ENCODE results near the gene SLC16A6.
"Not testable (repeated sequence)": the region's sequence is repeated elsewhere in the genome, so short reads cannot be mapped to it uniquely, and the experiment has no call there.

The SLC16A6 gene

DNA sequence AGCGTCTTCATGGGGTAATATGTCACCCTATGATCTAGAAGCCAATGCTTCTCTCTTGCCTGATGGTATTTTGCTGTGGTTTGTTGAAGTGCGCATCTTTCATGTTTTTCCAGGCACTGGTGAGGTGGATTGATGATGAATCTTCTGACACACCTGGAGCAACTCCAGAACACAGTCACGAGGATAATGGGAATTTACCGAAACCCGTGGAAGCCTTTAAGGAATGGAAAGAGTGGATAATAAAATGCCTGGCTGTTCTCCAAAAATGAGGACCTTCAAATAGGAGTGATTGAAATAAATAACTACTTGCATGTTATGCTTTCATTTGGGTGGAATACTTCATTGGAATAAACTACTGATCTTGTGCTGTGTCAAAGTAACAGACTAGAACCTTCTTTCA is 34.2 kb downstream of the SLC16A6 start:
- not testable (repeated sequence) for H3K18ac ChIP-seq (ENCODE audit: low read length); H3K9ac ChIP-seq (ENCODE audit: low read depth, low read length, poor library complexity); H3K23ac ChIP-seq (ENCODE audit: low read depth, low read length, poor library complexity); H2BK5ac ChIP-seq (ENCODE audit: low read length); H2AFZ ChIP-seq (ENCODE audit: low read length); H3K4me3 ChIP-seq (ENCODE audit: low read length in 2 of 2); H3K14ac ChIP-seq (ENCODE audit: low read length); H3K4me1 ChIP-seq (ENCODE audit: control insufficient read depth in 2 of 2, insufficient read depth in 1 of 2, low read depth in 1 of 2, low read length in 2 of 2); H2BK120ac ChIP-seq (ENCODE audit: low read depth, low read length); DNase-seq (ENCODE audit: low spot score); H4K8ac ChIP-seq (ENCODE audit: low read depth, low read length); H3K9me3 ChIP-seq (replicated peaks in 1 of 2; ENCODE audit: control insufficient read depth in 2 of 2, insufficient read depth in 1 of 2, low read depth in 1 of 2, low read length in 2 of 2); H3K4me2 ChIP-seq (ENCODE audit: insufficient read depth, low read length, poor library complexity, severe bottlenecking); H3K4ac ChIP-seq (ENCODE audit: low read length); H4K91ac ChIP-seq (ENCODE audit: low read depth, low read length, poor library complexity); H3K27me3 ChIP-seq (ENCODE audit: control insufficient read depth in 3 of 3, insufficient read depth in 3 of 3, low read depth in 1 of 3, low read length in 3 of 3); H2BK15ac ChIP-seq (ENCODE audit: low read length); H2BK12ac ChIP-seq (ENCODE audit: low read length); H3K79me1 ChIP-seq (ENCODE audit: low read depth, low read length); H2AK5ac ChIP-seq (ENCODE audit: low read depth, low read length); H3K27ac ChIP-seq (replicated peaks; ENCODE audit: low read length)
- peaks cover 15 to 55% of the 10 kb centered on the region in 2 donors for H3K36me3 ChIP-seq (replicated peaks in 1 of 2; ENCODE audit: control insufficient read depth in 2 of 2, insufficient read depth in 2 of 2, low read length in 2 of 2)
- WGBS, 2 donors (ENCODE audit: extremely low coverage in 2 of 2, insufficient read length in 2 of 2, insufficient replicate concordance in 1 of 2): no CpG with 5 or more reads among the region's 5 CpGs

DNA sequence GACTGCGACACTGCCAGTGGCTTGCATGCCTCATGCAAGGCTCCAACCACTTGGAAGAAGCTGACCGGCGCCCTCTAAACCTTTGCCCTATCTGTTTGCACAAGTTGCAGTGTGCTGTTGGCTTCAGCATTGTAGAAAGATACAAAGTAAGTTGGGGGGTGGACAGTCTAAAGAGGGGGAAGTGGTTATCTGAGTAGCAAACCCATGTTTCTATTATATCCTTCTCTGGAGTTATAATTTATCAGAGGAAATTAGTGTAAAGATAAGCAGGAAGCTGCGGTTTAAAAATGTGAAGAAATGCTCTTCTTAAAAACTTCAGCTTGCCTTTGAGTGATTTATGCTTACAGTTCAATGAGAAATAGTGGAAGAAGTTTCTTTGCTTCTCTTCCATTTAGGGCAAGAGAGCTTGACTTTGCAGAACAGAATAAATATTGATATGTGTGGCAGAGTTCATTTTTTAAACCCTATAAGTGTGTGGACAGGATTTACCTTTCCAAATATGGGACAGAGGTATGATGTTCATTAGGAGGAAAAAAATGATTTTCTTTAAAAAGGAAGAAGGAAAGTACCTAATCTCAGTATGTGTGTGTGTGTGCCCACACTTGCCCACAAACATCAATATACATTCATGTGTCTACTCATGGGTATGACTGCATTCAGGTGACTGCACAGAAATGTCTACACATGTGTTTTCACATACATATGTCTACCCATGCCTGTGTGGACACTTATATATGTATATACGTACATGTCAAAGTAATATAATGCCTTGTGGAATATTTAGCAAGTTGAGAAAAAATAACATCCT is 35.0 kb downstream of the SLC16A6 start:
- Histone ChIP-seq H2BK12ac (ENCODE audit: low read length) (no peak overlapping the region), H3K79me1 (ENCODE audit: low read depth, low read length) (no peaks in the 10 kb centered on the region), H3K4me1 (ENCODE audit: control insufficient read depth in 2 of 2, insufficient read depth in 1 of 2, low read depth in 1 of 2, low read length in 2 of 2) (no peaks in the 10 kb centered on the region), H3K14ac (ENCODE audit: low read length) (no peak overlapping the region), H3K36me3 (replicated peaks in 1 of 2; ENCODE audit: control insufficient read depth in 2 of 2, insufficient read depth in 2 of 2, low read length in 2 of 2) (peaks cover 15 to 63% of the 10 kb centered on the region in 2 donors), H3K18ac (ENCODE audit: low read length) (no peak overlapping the region), H2BK120ac (ENCODE audit: low read depth, low read length) (no peak overlapping the region), H3K4me2 (ENCODE audit: insufficient read depth, low read length, poor library complexity, severe bottlenecking) (no peak overlapping the region), H2BK15ac (ENCODE audit: low read length) (no peak overlapping the region), H2AFZ (ENCODE audit: low read length) (no peak overlapping the region), H2BK5ac (ENCODE audit: low read length) (no peak overlapping the region), H3K27ac (replicated peaks; ENCODE audit: low read length) (no peak overlapping the region), H3K4ac (ENCODE audit: low read length) (no peak overlapping the region), H3K9me3 (replicated peaks in 1 of 2; ENCODE audit: control insufficient read depth in 2 of 2, insufficient read depth in 1 of 2, low read depth in 1 of 2, low read length in 2 of 2) (no peaks in the 10 kb centered on the region), H4K8ac (ENCODE audit: low read depth, low read length) (no peak overlapping the region), H2AK5ac (ENCODE audit: low read depth, low read length) (no peak overlapping the region), H3K27me3 (ENCODE audit: control insufficient read depth in 3 of 3, insufficient read depth in 3 of 3, low read depth in 1 of 3, low read length in 3 of 3) (no peaks in the 10 kb centered on the region), H3K9ac (ENCODE audit: low read depth, low read length, poor library complexity) (no peak overlapping the region), H4K91ac (ENCODE audit: low read depth, low read length, poor library complexity) (no peak overlapping the region), H3K4me3 (ENCODE audit: low read length in 2 of 2) (no peak overlapping the region), H3K23ac (ENCODE audit: low read depth, low read length, poor library complexity) (no peak overlapping the region)
- no peak for DNase-seq (ENCODE audit: low spot score)
- WGBS, 2 donors (ENCODE audit: extremely low coverage in 2 of 2, insufficient read length in 2 of 2, insufficient replicate concordance in 1 of 2): no CpG with 5 or more reads among the region's 5 CpGs

DNA sequence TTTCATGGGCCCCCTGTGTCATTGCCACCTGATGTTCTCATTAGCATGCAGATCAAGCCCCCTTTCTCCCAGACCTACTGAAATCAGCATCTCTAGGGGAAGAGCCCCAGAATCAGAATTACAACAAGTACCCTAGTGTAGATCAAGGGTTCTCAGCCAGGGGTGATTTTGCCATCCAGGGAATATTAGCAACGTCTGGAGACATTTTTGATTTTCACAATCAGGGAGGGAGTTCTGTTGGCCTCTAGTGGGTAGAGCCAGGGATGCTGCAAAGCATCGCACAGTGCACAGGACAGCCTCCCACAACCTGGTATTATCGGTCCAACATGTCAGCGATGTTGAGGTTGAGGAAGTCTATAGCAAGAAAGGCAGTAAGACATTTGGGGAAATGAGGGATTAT is 35.8 kb downstream of the SLC16A6 start:
- Histone ChIP-seq H2AK5ac (ENCODE audit: low read depth, low read length) (no peak overlapping the region), H3K9ac (ENCODE audit: low read depth, low read length, poor library complexity) (no peak overlapping the region), H2AFZ (ENCODE audit: low read length) (no peak overlapping the region), H3K4ac (ENCODE audit: low read length) (no peak overlapping the region), H3K4me3 (ENCODE audit: low read length in 2 of 2) (no peak overlapping the region), H3K4me1 (ENCODE audit: control insufficient read depth in 2 of 2, insufficient read depth in 1 of 2, low read depth in 1 of 2, low read length in 2 of 2) (no peaks in the 10 kb centered on the region), H3K27me3 (ENCODE audit: control insufficient read depth in 3 of 3, insufficient read depth in 3 of 3, low read depth in 1 of 3, low read length in 3 of 3) (no peaks in the 10 kb centered on the region), H3K23ac (ENCODE audit: low read depth, low read length, poor library complexity) (no peak overlapping the region), H2BK12ac (ENCODE audit: low read length) (no peak overlapping the region), H2BK15ac (ENCODE audit: low read length) (no peak overlapping the region), H4K91ac (ENCODE audit: low read depth, low read length, poor library complexity) (no peak overlapping the region), H3K36me3 (replicated peaks in 1 of 2; ENCODE audit: control insufficient read depth in 2 of 2, insufficient read depth in 2 of 2, low read length in 2 of 2) (peaks cover 17 to 71% of the 10 kb centered on the region in 2 donors), H3K9me3 (replicated peaks in 1 of 2; ENCODE audit: control insufficient read depth in 2 of 2, insufficient read depth in 1 of 2, low read depth in 1 of 2, low read length in 2 of 2) (no peaks in the 10 kb centered on the region), H2BK5ac (ENCODE audit: low read length) (no peak overlapping the region), H2BK120ac (ENCODE audit: low read depth, low read length) (no peak overlapping the region), H4K8ac (ENCODE audit: low read depth, low read length) (no peak overlapping the region), H3K4me2 (ENCODE audit: insufficient read depth, low read length, poor library complexity, severe bottlenecking) (no peak overlapping the region), H3K27ac (replicated peaks; ENCODE audit: low read length) (no peak overlapping the region), H3K14ac (ENCODE audit: low read length) (no peak overlapping the region), H3K18ac (ENCODE audit: low read length) (no peak overlapping the region), H3K79me1 (ENCODE audit: low read depth, low read length) (no peaks in the 10 kb centered on the region)
- no CpG with 5 or more reads among the region's 4 CpGs for WGBS, 2 donors (ENCODE audit: extremely low coverage in 2 of 2, insufficient read length in 2 of 2, insufficient replicate concordance in 1 of 2)
- no peak for DNase-seq (ENCODE audit: low spot score)

DNA sequence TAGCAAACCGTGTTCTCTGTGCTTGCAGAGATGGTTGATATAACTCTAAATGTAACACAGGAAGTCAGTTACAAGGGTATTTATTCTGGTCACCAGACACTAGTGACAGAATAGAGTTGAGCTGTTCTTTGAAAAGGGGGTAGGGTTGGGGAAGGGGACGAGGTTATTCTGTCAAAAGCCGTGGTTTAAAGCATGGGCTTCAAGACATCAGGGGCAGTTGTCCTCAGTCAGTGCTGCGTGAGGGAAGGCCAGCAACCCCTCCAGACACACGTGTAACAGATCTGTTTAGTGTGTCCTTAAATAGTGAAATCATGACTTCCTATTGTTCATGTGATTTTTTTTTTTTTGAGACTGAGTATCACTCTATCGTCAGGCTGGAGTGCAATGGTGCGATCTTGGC is 37.5 kb downstream of the SLC16A6 start:
- H3K36me3 ChIP-seq (replicated peaks in 1 of 2; ENCODE audit: control insufficient read depth in 2 of 2, insufficient read depth in 2 of 2, low read length in 2 of 2): peaks cover 18 to 81% of the 10 kb centered on the region in 2 donors
- H4K8ac ChIP-seq (ENCODE audit: low read depth, low read length); DNase-seq (ENCODE audit: low spot score); H2AK5ac ChIP-seq (ENCODE audit: low read depth, low read length); H3K4me2 ChIP-seq (ENCODE audit: insufficient read depth, low read length, poor library complexity, severe bottlenecking); H4K91ac ChIP-seq (ENCODE audit: low read depth, low read length, poor library complexity); H3K4ac ChIP-seq (ENCODE audit: low read length); H3K4me1 ChIP-seq (ENCODE audit: control insufficient read depth in 2 of 2, insufficient read depth in 1 of 2, low read depth in 1 of 2, low read length in 2 of 2); H3K27me3 ChIP-seq (ENCODE audit: control insufficient read depth in 3 of 3, insufficient read depth in 3 of 3, low read depth in 1 of 3, low read length in 3 of 3); H3K27ac ChIP-seq (replicated peaks; ENCODE audit: low read length); H3K9ac ChIP-seq (ENCODE audit: low read depth, low read length, poor library complexity); H3K9me3 ChIP-seq (replicated peaks in 1 of 2; ENCODE audit: control insufficient read depth in 2 of 2, insufficient read depth in 1 of 2, low read depth in 1 of 2, low read length in 2 of 2); H3K14ac ChIP-seq (ENCODE audit: low read length); H2BK15ac ChIP-seq (ENCODE audit: low read length); H2BK5ac ChIP-seq (ENCODE audit: low read length); H3K4me3 ChIP-seq (ENCODE audit: low read length in 2 of 2); H2BK120ac ChIP-seq (ENCODE audit: low read depth, low read length); H2BK12ac ChIP-seq (ENCODE audit: low read length); H3K18ac ChIP-seq (ENCODE audit: low read length); H3K23ac ChIP-seq (ENCODE audit: low read depth, low read length, poor library complexity); H2AFZ ChIP-seq (ENCODE audit: low read length); H3K79me1 ChIP-seq (ENCODE audit: low read depth, low read length): not testable (repeated sequence)
- no CpG with 5 or more reads among the region's 7 CpGs for WGBS, 2 donors (ENCODE audit: extremely low coverage in 2 of 2, insufficient read length in 2 of 2, insufficient replicate concordance in 1 of 2)
